Gastroesophageal sphincter (tissue), 3 donors: ENCODE measurements around the gene TBC1D5.
"Not testable (repeated sequence)": the region's sequence is repeated elsewhere in the genome, so short reads cannot be mapped to it uniquely, and the experiment has no call there.

Experiments
- EP300 ChIP-seq: sonication (generic); formaldehyde crosslinking; IDR thresholded peaks from one replicate; pipeline ENCODE4 v1.6.1; 2017; ENCODE audit warnings: antibody characterized with exemption, mild to moderate bottlenecking
- POLR2A ChIP-seq, 2 donors: fragments of 450-650 bp; IDR thresholded peaks; one replicate each; pipeline ENCODE4 v1.6.1; 2017; ENCODE audit warnings: antibody characterized with exemption in 2 of 2, mild to moderate bottlenecking in 2 of 2, moderate library complexity in 1 of 2
- TF ChIP-seq, protein P1 (sequence below), 4 experiments: fragments of 200-600 bp in 2 of 4; fragments of 450-650 bp in 2 of 4; sonication (generic) in 1 of 4; IDR thresholded peaks; one replicate each; pipeline ENCODE4 v1.5.1; 2017 to 2019; ENCODE audit warnings: antibody characterized with exemption in 4 of 4, mild to moderate bottlenecking in 2 of 4, moderate library complexity in 2 of 4

DNA sequence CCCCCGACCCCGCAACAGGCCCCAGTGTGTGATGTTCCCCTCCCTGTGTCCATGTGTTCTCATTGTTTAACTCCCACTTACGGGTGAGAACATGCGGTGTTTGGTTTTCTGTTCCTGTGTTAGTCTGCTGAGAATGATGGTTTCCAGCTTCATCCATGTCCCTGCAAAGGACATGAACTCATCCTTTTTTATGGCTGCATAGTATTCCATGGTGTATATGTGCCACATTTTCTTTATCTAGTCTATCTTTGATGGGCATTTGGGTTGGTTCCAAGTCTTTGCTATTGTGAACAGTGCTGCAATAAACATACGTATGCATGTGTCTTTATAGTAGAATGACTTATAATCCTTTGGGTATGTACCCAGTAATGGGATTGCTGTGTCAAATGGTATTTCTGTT, 349.9 kb downstream of the TBC1D5 start:
- not testable (repeated sequence) for TF ChIP-seq EP300; POLR2A (IDR thresholded peaks at IDR 0.05)
- TF ChIP-seq, protein P1, sequence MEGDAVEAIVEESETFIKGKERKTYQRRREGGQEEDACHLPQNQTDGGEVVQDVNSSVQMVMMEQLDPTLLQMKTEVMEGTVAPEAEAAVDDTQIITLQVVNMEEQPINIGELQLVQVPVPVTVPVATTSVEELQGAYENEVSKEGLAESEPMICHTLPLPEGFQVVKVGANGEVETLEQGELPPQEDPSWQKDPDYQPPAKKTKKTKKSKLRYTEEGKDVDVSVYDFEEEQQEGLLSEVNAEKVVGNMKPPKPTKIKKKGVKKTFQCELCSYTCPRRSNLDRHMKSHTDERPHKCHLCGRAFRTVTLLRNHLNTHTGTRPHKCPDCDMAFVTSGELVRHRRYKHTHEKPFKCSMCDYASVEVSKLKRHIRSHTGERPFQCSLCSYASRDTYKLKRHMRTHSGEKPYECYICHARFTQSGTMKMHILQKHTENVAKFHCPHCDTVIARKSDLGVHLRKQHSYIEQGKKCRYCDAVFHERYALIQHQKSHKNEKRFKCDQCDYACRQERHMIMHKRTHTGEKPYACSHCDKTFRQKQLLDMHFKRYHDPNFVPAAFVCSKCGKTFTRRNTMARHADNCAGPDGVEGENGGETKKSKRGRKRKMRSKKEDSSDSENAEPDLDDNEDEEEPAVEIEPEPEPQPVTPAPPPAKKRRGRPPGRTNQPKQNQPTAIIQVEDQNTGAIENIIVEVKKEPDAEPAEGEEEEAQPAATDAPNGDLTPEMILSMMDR (IDR thresholded peaks at IDR 0.05), result not testable (repeated sequence)
